Parathyroid adenoma (tissue), 2 donors: ENCODE measurements around the gene MACF1.

Source experiments
- H2AFZ ChIP-seq: fragments of 300-600 bp; sonication (generic); one replicate; pipeline ENCODE4 v1.7.0; 2017; ENCODE audit warnings: antibody characterized with exemption, mild to moderate bottlenecking
- H3K27ac ChIP-seq: fragments of 300-600 bp; sonication (generic); one replicate; pipeline ENCODE4 v1.7.0; 2017
- H3K27me3 ChIP-seq: fragments of 300-600 bp; sonication (generic); one replicate; pipeline ENCODE4 v1.7.0; 2017; ENCODE audit warnings: low read length; ENCODE audit not compliant: control insufficient read depth, insufficient read depth
- H3K36me3 ChIP-seq: fragments of 300-600 bp; sonication (generic); one replicate; pipeline ENCODE4 v1.7.0; 2017; ENCODE audit warnings: low read length; ENCODE audit not compliant: control insufficient read depth, insufficient read depth
- H3K4me1 ChIP-seq: fragments of 300-600 bp; sonication (generic); one replicate; pipeline ENCODE4 v1.7.0; 2017; ENCODE audit warnings: control low read depth
- H3K4me2 ChIP-seq: fragments of 300-600 bp; sonication (generic); one replicate; pipeline ENCODE4 v1.7.0; 2017; ENCODE audit warnings: low read length
- H3K4me3 ChIP-seq: fragments of 300-600 bp; sonication (generic); one replicate; pipeline ENCODE4 v1.7.0; 2017; ENCODE audit warnings: low read depth, low read length
- H3K79me2 ChIP-seq: fragments of 300-600 bp; sonication (generic); one replicate; pipeline ENCODE4 v1.7.0; 2017; ENCODE audit warnings: control low read depth
- H3K9ac ChIP-seq: fragments of 300-600 bp; sonication (generic); one replicate; pipeline ENCODE4 v1.7.0; 2017; ENCODE audit warnings: mild to moderate bottlenecking
- H3K9me3 ChIP-seq: fragments of 300-600 bp; sonication (generic); one replicate; pipeline ENCODE4 v1.7.0; 2017; ENCODE audit warnings: low read length; ENCODE audit not compliant: control insufficient read depth
- CTCF ChIP-seq: fragments of 300-600 bp; sonication (generic); IDR thresholded peaks from one replicate; pipeline ENCODE4 v1.7.0; 2017; ENCODE audit warnings: antibody characterized with exemption, mild to moderate bottlenecking
- donor health status: primary hyperparathyroidism.

The MACF1 gene

GRCh38 chr1:39275836-39276507 is 71.5 kb downstream of the MACF1 start:
- peaks cover 10% of the 10 kb centered on the region for H3K4me1 ChIP-seq
- H3K4me3 ChIP-seq = no peak overlapping the region
- H3K79me2 ChIP-seq = peaks cover 26% of the 10 kb centered on the region
- H2AFZ ChIP-seq = no peak overlapping the region
- TF ChIP-seq CTCF = no peak
- H3K9me3 ChIP-seq = no peaks in the 10 kb centered on the region
- peak overlapping the region; percentile 18 for H3K4me2 ChIP-seq
- H3K36me3 ChIP-seq = no peaks in the 10 kb centered on the region
- peak overlapping the region; percentile 22 for H3K27ac ChIP-seq
- H3K9ac ChIP-seq = no peak overlapping the region
- H3K27me3 ChIP-seq = no peaks in the 10 kb centered on the region

- H3K27ac ChIP-seq = no peak overlapping the region
- no peak overlapping the region for H3K4me2 ChIP-seq
- no peaks in the 10 kb centered on the region for H3K27me3 ChIP-seq
- H3K9me3 ChIP-seq = no peaks in the 10 kb centered on the region
- no peaks in the 10 kb centered on the region for H3K36me3 ChIP-seq
- no peak overlapping the region for H3K9ac ChIP-seq
- no peak for TF ChIP-seq CTCF
- H2AFZ ChIP-seq = no peak overlapping the region
- peaks cover 29% of the 10 kb centered on the region for H3K79me2 ChIP-seq
- peaks cover 10% of the 10 kb centered on the region for H3K4me1 ChIP-seq
- H3K4me3 ChIP-seq = no peak overlapping the region
Observed at GRCh38 chr1:39277879-39278278, 73.4 kb downstream of the MACF1 start.

GRCh38 chr1:39282537-39283216 is 78.2 kb downstream of the MACF1 start:
- H3K27ac ChIP-seq = no peak overlapping the region
- no peak overlapping the region for H3K9ac ChIP-seq
- H3K4me3 ChIP-seq = no peak overlapping the region
- H3K36me3 ChIP-seq = no peaks in the 10 kb centered on the region
- H3K79me2 ChIP-seq = peaks cover 16% of the 10 kb centered on the region
- H3K4me1 ChIP-seq = peaks cover 9% of the 10 kb centered on the region
- no peaks in the 10 kb centered on the region for H3K9me3 ChIP-seq
- no peak overlapping the region for H2AFZ ChIP-seq
- no peak overlapping the region for H3K4me2 ChIP-seq
- no peaks in the 10 kb centered on the region for H3K27me3 ChIP-seq
- no peak for TF ChIP-seq CTCF

- Histone ChIP-seq H3K27ac (no peak overlapping the region), H3K27me3 (no peaks in the 10 kb centered on the region), H3K9ac (no peak overlapping the region), H3K36me3 (no peaks in the 10 kb centered on the region), H2AFZ (no peak overlapping the region), H3K4me1 (peaks cover 2% of the 10 kb centered on the region), H3K9me3 (no peaks in the 10 kb centered on the region), H3K4me2 (peak overlapping the region; percentile 31), H3K4me3 (no peak overlapping the region), H3K79me2 (peaks cover 10% of the 10 kb centered on the region)
- no peak for TF ChIP-seq CTCF
Observed at GRCh38 chr1:39283858-39284257, 79.4 kb downstream of the MACF1 start.

- no peak overlapping the region for H3K4me2 ChIP-seq
- no peak overlapping the region for H3K9ac ChIP-seq
- no peak overlapping the region for H3K4me3 ChIP-seq
- no peaks in the 10 kb centered on the region for H3K27me3 ChIP-seq
- H3K4me1 ChIP-seq = peaks cover 5% of the 10 kb centered on the region
- H3K36me3 ChIP-seq = no peaks in the 10 kb centered on the region
- no peak overlapping the region for H3K27ac ChIP-seq
- H3K9me3 ChIP-seq = no peaks in the 10 kb centered on the region
- H3K79me2 ChIP-seq = no peaks in the 10 kb centered on the region
- no peak for TF ChIP-seq CTCF
- no peak overlapping the region for H2AFZ ChIP-seq
Observed at GRCh38 chr1:39287541-39287940, 83.0 kb downstream of the MACF1 start.
